ENCODE results near the gene TPX2. TPM values are rescaled to one million over a fixed set of nuclear protein-coding genes. Genes with fewer than 3 reads are reported as not detected.

The TPX2 gene
- total and polyA plus RNA-seq, 2 donors: 0.84 to 22.7 TPM

DNA sequence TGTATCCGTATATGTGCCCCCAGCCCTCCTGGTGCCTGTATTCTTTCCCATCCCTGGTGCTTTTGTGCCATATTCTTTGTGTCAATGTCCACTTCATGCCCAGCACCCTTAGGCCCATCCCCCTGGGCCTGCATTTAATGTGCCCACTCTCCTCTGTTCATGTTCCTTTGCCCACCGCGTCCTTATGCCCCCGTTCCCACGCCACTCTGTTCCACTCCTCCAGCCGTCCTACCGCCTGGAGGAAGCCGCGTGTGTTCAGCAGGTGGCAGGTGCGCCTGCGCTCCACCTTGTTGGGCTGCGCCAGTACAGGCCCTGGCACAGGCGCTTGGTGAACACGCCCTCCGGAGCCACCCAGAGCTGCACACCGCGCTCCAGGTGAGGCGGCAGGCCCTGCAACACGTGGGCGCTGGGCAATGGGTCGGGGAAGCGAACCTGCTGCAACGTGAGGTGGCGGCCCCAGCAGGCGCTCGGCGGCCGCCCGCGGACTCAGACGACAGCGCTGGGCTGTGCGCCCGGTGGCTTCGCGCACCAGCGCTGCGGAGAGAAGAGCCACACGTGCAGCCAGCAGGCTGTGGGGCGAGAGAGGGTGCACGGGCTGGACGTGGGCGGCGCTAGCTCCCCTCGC is 110.3 kb downstream of the TPX2 start:
- DNase-seq (ENCODE audit: extremely low spot score): no peak

More for the DNA sequence above, 110.3 kb downstream of the TPX2 start:
- Histone ChIP-seq H3K36me3 (ENCODE audit: insufficient read depth) (no peaks in the 10 kb centered on the region), H3K4me3 (ENCODE audit: low read depth, low read length) (no peak overlapping the region), H3K27ac (ENCODE audit: low read depth) (no peak overlapping the region), H3K4me1 (ENCODE audit: insufficient read depth) (no peaks in the 10 kb centered on the region)
- 32% methylated on average over 45 of the region's 45 CpGs for WGBS

Small RNA genes lying within 50 kb of the gene (small RNA-seq; reads per million reads assigned to genes)
- not detected for gene AL160175.1

Other genes with a start within 250 kb of the TPX2 start
- gene HM13, start 224.8 kb upstream of the TPX2 start, total RNA-seq: 48.8 TPM
- 90.4 TPM for gene HM13, start 224.8 kb upstream of the TPX2 start, polyA plus RNA-seq
- gene ID1, start 134.0 kb upstream of the TPX2 start, total RNA-seq: 500 TPM
- gene ID1, start 134.0 kb upstream of the TPX2 start, polyA plus RNA-seq: 683 TPM
- 4.8 TPM for gene COX4I2, start 101.4 kb upstream of the TPX2 start, total RNA-seq
- gene COX4I2, start 101.4 kb upstream of the TPX2 start, polyA plus RNA-seq: 10.1 TPM
- 24.2 TPM for gene BCL2L1, start 16.4 kb upstream of the TPX2 start, total RNA-seq
- gene BCL2L1, start 16.4 kb upstream of the TPX2 start, polyA plus RNA-seq: 61.3 TPM
- gene MYLK2, start 80.1 kb downstream of the TPX2 start, total RNA-seq: 1.7 TPM
- gene MYLK2, start 80.1 kb downstream of the TPX2 start, polyA plus RNA-seq: not detected
- gene FOXS1, start 106.3 kb downstream of the TPX2 start, total RNA-seq: 4.7 TPM
- gene FOXS1, start 106.3 kb downstream of the TPX2 start, polyA plus RNA-seq: 1.7 TPM
- 1.4 TPM for gene DUSP15, start 131.2 kb downstream of the TPX2 start, total RNA-seq
- 4.0 TPM for gene DUSP15, start 131.2 kb downstream of the TPX2 start, polyA plus RNA-seq
- gene TTLL9, start 131.3 kb downstream of the TPX2 start, total RNA-seq: 0.26 TPM
- gene TTLL9, start 131.3 kb downstream of the TPX2 start, polyA plus RNA-seq: 0.20 TPM
- gene PDRG1, start 212.8 kb downstream of the TPX2 start, total RNA-seq: 2.9 TPM
- gene PDRG1, start 212.8 kb downstream of the TPX2 start, polyA plus RNA-seq: 14.0 TPM
- gene XKR7, start 228.9 kb downstream of the TPX2 start, total RNA-seq: 0.05 TPM
- 0.03 TPM for gene XKR7, start 228.9 kb downstream of the TPX2 start, polyA plus RNA-seq